ENCODE results near the gene LPCAT1.

The LPCAT1 gene

DNA sequence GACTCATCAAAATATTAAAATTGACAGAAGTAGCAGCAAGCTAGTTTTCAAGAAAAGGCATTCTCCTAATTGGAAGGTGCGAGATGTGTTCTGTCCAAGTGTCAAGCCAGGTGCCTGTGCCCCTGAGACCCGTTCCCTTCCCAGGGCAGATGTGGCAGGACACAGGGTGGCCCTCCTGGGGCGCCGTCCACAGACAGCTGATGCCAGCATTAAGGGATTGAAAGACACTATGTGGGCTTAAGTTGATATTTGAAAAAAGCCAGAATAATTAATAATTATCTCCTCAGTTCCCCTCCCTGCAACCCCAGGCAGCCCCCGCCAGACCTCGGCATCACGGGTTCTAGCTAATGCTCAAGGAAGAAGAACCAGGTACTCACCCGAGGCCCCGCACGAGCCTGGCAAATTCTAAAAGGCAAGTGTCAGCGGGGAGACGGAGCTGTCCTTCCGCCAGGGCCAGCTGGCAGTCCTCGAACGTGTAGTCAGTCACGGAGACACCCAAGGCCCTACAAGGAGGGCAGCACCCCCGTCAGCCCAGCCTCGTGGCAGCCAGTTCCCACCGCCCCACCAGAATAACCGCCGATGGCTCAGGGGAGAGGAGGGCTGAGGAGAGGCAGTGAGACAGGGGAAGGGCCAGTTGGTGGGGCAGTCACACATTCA, 49.4 kb downstream of the LPCAT1 start:
- in situ Hi-C loops (cut with MboI; ENCODE audit: low pct_unique_long_range_greater_than_20kb, low sequenced_read_pairs) = no loop called here
- DNase-seq = no peak

DNA sequence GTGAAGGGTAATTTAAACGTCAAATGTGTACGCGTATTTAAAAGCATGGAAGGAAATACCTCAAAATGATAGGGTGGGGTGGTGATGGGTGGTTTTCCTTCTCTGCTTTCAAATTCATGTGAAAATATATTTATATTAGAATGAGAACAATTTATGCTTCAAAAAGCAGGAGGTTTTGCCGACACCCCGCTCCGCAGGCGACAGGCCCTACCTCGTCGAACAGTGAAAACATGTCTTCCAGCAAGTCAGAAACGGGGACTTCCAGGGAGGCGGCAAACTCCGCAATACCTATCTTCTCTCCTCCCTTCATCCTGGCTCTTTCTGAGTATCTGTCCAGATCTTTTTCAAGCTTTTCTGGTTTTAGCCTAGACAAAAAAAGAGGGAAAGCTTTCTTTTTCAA, 50.0 kb downstream of the LPCAT1 start:
- in situ Hi-C loops (cut with MboI; ENCODE audit: low pct_unique_long_range_greater_than_20kb, low sequenced_read_pairs) = no loop called here

DNA sequence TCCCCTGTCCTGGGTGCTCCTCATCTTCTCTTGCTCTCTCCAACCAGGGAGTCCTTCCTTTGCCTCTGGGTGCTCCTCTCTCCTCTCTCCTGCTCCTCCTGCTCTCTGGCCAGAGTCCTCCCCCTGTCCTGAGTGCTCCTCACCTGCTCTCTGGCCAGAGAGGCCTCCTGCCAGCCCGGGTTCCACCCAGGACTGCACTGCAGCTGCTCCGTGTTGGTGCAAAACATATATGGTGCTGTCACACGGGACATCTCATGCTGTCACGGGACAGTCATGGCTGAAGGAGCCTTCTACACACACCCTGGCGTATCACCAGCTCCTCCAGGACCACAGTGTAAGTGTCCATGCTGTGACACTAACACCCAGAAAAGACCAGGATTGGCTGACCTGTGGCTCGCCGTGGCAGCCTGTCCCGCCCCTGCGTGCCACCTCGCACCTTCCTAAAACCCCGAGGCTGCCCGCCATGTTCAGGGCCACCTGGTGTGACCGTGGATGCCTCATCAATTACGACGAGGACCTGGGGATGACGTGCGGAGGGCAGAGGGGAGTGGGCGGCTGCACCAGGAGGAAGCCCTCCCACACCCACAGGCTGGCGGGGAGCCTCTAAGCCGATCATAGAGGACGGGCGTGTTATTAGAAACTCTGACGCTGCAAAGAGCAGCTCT, 50.7 kb downstream of the LPCAT1 start:
- no peak for DNase-seq
- in situ Hi-C loops (cut with MboI; ENCODE audit: low pct_unique_long_range_greater_than_20kb, low sequenced_read_pairs) = no loop called here

More for the DNA sequence above, 50.0 kb downstream of the LPCAT1 start:
- no peak for DNase-seq

DNA sequence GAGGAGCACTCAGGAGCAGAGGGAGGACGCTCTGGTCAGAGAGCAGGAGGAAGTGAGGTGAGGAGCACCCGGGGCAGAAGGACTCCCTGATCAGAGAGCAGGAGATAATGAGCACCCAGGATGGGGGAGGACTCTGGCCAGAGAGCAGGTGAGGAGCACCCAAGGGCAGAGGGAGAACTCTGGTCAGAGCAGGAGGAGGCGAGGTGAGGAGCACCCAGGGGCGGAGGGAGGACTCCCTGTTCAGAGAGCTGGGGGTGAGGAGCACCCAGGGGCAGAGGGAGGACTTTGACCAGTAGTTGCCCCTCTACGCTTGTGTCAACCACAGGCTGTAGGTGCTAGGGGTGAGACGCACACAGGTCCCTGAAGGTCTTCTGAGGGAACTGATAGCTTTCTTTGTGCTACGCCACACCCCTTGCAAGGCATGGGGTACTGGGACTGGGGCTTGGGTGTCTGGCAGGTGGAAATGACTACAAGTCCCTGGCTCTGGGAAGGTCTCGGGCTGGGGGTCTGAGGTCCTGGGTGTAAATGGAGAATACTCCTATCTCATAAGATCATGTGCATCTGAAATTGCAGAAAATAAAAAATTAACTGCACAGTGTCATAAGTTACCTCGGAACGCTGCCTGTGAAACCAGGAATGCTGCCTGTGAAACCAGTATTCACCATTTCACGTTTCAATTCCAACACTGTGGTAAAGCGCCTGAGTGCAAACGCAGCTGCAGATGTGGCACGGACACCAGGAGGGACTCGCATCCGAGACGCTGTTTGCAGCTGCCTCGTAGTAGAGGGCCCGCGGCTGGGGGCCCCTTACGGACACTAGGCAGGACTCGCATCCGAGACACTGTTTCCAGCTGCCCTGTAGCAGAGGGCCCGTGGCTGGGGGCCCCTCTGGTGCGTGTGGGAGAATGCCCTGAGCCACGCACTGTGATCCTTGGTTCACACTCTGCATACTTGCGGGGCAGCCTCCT, 51.5 kb downstream of the LPCAT1 start:
- DNase-seq = no peak
- in situ Hi-C loops (cut with MboI; ENCODE audit: low pct_unique_long_range_greater_than_20kb, low sequenced_read_pairs) = no loop called here

DNA sequence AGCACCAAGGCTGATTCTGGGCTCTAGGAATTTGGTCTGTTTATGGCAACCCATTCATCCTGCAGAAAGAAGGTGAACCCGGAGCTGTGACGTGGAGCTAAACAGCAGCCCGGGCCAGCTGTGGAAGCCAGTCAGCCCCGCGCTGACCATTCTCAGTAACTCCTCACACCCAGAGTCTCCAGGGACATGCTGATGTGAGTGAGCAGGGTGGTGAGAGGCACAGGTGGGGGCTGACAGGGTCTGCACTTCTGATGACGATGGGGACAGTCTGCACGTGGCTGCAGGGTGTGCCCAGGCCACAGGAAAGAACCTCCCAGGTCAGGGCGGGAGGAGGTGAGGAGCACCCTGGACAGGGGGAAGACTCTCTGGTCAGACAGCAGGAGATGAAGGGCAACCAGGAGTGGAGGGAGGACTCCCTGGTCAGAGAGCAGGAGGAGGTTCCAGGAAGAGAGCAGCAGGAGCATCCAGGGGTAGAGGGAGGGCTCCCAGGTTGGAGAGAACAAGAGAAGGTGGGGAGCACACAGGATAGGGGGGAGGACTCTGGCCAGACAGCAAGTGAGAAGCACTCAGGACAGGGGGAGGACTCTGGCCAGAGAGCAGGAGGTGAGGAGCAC, 52.4 kb downstream of the LPCAT1 start:
- in situ Hi-C loops (cut with MboI; ENCODE audit: low pct_unique_long_range_greater_than_20kb, low sequenced_read_pairs) = no loop called here
- no peak for DNase-seq

DNA sequence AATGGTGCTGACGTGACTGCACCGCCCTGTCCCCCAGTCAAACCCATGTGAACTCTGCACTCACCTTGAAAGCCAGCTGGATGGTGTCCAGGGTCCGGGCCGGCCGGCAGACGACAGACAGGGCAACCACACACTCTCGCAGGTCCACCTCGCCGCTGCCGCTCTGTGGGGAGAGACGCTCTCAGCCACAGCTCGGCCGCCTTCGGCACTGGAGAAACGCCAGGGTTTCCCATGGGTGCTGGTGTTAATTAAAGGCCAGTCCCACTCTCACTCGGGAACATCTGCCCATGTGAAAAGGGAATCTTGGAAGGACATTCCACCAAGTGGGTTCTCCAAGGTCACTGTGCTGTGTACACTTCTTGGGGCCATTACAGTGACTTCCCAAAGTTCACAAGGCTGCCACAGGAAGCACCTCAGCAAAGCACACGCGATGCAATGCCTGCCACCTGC, 53.0 kb downstream of the LPCAT1 start:
- in situ Hi-C loops (cut with MboI; ENCODE audit: low pct_unique_long_range_greater_than_20kb, low sequenced_read_pairs) = no loop called here
- DNase-seq = no peak

DNA sequence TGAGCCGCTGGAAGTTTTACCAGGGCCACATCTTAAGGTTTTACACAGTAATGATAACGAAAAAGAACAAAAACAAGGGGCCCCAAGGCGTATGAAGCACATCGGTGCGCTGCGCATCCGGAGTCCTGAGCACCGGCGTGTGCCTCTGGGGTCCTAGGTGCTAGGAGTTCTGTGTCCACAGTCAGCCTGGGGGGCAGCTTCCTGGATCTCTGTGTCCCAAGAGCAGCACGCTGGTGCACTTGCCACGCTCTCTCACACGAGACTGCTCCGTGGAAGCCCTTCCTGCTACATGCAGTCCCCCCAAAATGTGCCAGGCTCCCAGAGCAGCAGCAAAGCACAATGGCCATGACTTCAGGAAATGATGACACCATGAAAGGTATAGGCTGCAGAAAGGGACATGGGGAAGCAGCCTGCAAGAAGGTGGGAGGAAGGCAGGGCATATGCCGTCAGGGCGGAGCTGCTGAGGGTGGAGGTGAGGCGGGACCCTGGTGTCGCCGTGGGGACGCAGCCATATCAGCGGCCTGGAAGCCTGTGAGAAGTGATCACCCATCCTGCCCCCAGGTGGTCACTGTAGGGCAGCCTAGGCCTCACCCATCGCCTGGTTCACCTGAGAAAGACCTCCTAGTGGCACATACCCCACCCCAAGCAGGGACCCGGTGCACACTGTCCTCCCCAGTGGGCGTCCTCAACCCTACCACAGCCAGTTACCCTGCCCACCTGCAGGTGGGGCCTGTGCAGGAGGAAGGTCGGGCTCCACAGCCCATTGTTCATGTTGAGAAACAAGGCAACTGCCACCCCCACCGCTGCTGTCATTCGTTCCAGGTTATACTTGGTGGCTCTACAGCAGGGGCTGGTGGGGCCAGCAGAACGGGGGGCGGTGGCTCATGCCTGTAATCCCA, 54.9 kb downstream of the LPCAT1 start:
- DNase-seq = no peak
- in situ Hi-C loops (cut with MboI; ENCODE audit: low pct_unique_long_range_greater_than_20kb, low sequenced_read_pairs) = no loop called here

DNA sequence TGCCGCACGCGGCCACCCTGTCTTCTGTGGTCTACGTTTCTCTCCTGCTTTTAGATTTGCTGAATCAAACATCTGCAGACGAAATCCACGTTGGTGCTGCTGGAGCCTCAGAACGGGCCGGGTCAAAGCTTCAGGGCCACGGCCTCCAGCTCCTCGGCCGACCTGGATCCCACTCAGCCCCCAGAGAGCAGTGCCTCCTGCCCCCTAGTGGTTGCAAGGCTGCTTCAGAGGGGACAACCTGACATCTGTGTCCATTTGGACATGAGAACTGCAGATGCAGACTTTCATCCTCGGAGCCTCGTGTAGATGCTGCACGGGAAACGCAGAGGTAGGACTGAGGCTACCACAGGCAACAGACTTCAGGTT, 55.5 kb downstream of the LPCAT1 start:
- peak; percentile 25 for DNase-seq
- in situ Hi-C loops (cut with MboI; ENCODE audit: low pct_unique_long_range_greater_than_20kb, low sequenced_read_pairs) = no loop called here

DNA sequence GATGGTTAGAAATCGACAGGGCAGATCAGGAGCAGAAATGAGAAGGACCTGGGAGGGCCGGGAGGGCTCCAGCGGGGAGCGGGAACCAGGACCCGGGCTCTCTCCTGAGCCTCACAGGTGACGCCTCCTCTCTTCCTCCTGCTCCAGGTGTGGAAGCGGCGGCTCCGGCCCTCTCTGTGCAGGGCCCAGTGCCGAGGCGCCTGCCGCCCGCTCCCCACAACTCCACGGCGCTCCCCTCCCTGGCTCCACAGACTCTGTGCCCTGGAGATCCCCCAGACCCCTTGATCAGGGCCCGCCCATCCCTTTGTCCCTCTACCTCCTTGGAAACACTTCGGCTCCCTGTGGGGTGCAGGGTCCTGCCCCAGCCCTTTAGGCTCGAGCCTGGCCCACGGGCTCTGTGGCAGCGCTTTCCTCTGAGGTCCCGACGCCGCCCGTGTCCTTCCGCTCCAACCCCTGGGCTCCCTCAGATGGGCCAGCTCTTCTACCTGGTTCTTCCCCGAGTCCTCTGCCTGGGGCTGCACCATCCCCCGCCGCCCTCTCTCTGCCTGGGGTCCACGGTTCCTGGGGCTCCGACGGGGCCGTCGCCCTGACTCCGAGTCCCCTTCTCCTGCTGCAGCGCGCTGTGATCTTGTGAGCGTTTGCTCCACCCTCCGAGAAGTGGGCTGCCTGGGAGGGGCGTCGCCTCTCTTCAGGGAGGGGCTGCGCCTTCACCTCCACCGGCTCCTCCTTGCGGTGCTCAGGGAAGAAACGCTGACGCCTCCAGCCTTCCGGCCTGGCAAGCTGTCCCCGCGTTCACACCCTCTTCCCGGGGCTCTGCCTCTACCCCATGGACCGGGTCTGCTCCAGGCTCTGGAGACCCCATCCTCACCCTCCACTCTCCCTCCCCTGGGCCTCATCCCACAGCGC, 56.2 kb downstream of the LPCAT1 start:
- no peak for DNase-seq
- in situ Hi-C loops (cut with MboI; ENCODE audit: low pct_unique_long_range_greater_than_20kb, low sequenced_read_pairs) = no loop called here

DNA sequence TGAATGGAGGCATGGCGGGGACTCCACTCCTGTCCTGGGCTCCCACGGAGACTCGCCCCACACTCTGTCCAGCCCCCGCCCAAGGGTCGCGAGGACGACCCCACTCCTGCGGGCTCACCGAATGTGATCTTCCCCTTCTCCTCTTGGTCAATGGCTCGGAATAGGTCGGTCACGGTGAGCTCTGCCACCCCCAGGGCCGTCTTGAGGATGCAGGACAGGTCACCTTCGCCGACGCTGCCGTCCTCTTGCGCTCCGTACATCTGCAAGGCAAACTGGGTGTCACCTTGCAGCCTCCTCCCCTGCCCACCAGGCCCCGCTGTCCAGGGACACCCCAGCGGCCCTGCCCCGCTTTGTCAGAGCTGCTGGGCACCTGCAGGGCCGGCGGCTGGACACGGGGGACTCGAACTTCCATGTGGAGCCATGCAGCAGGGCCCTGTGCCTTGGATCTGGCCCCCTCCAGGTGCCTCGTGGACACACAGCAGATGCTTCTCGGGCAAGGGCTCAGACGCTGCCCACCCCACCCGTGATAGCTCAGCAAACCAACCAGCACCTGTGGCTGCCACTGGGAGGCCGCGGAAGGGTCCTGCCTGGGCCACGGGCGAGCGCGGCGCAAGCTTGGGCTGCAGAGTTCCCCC, 57.0 kb downstream of the LPCAT1 start:
- in situ Hi-C loops (cut with MboI; ENCODE audit: low pct_unique_long_range_greater_than_20kb, low sequenced_read_pairs) = no loop called here
- no peak for DNase-seq

DNA sequence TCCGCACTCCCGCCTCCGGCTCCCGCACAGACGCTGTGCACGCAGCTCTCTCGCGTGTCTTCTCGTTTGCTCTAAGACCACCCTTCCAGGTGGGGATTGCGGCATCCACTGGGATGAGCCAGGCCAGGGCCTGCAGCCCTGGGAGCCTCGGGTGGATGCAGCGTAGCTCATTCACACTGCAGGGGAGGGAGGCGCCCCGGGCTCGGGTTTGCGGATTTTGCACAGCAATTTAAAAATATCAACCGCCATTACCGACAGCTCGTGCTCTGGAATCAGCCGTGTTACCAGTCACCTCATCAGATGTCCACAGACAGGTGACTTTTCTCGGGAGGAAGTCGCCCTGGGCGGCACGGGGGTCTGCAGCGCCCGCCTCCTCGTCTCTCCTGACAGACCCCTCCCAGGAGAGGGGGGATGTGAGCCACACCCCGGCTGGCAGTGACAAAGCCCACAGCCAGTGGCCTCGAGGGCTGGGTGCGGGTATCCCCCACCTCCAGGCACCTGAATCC, 57.7 kb downstream of the LPCAT1 start:
- in situ Hi-C loops (cut with MboI; ENCODE audit: low pct_unique_long_range_greater_than_20kb, low sequenced_read_pairs) = no loop called here
- DNase-seq = no peak

DNA sequence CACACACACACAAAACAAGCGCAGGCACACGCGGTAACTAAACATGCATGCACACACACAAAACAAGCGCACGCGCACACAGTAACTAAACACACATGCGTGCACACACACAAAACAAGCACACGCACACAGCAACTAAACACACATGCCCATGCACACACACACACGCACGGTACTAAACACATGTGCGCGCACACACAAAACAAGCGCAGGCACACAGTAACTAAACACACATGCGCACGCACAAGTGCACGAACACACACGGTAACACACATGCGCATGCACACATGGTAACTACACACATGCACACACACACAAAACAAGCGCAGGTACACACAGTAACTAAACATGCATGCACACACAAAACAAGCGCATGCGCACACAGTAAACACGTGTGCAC, 58.6 kb downstream of the LPCAT1 start:
- in situ Hi-C loops (cut with MboI; ENCODE audit: low pct_unique_long_range_greater_than_20kb, low sequenced_read_pairs) = no loop called here
- DNase-seq = no peak

DNA sequence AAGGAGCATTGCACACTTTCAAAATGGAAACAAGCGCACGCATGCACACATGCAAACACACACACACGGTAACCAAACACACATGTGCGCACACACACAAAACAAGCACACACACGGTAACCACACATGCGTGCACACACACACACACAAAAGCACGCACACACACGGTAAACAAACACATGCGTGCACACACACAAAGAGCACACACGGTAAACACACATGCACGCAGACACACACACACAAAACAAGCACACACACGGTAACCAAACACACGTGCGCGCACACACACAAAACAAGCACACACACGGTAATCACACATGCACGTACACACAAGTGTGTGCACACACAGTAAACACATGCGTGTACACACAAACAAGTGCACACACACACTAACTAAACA, 59.2 kb downstream of the LPCAT1 start:
- DNase-seq = no peak
- in situ Hi-C loops (cut with MboI; ENCODE audit: low pct_unique_long_range_greater_than_20kb, low sequenced_read_pairs) = no loop called here

DNA sequence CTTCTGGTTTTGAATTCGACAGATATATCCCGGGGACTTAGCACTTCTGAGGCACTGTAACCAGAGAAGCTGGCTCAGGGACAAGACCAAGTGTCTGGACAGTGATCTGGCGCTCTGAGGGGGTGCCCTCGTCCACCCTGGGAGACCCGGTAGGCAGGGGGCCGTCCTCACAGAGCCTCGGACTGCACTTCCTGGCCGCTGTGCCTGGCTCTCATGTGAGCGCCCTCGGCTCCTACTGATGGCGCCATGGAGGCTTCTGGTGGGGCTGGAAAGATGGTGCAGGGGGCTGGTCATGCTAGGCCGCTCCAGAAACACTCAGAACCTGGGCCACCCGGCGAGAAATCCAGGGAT, 59.7 kb downstream of the LPCAT1 start:
- DNase-seq = no peak
- in situ Hi-C loops (cut with MboI; ENCODE audit: low pct_unique_long_range_greater_than_20kb, low sequenced_read_pairs) = no loop called here

DNA sequence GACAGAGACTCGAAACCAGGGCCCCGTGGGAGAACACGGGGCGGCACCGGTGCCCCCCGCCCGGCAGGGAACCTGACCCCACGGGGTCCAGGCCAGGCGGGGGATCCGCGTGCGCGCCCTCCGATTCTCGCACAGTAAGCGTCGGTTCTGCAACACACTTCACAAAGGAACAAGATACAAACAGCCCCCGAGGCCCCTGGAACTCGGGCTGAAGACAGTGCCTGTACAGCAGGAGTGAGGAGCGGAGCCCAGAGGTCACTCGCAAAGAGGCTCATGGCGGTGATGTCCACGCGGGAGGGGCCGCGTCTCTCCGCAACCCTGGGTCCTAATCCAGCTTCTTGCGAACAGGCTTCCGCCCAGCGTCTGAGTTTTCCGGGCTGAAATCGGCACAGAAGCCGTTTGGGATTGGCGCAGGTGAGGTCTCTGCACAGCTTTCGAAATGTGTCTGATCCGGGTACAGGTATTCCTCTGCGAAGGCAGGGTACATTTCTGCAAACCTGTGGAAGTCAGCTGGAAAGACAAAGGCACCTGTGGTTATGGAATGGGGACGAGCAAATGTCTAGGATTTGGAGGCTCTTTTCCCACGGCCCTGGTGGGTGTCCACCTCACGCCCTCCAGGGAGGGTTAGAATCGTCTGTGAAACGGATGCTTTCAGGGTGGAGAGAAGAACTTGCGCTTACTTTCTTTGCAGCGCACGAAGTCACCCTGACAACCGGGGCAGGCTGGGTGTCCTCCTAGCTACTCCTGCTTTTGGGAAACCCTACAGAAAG, 60.2 kb downstream of the LPCAT1 start:
- in situ Hi-C loops (cut with MboI; ENCODE audit: low pct_unique_long_range_greater_than_20kb, low sequenced_read_pairs) = no loop called here
- no peak for DNase-seq

DNA sequence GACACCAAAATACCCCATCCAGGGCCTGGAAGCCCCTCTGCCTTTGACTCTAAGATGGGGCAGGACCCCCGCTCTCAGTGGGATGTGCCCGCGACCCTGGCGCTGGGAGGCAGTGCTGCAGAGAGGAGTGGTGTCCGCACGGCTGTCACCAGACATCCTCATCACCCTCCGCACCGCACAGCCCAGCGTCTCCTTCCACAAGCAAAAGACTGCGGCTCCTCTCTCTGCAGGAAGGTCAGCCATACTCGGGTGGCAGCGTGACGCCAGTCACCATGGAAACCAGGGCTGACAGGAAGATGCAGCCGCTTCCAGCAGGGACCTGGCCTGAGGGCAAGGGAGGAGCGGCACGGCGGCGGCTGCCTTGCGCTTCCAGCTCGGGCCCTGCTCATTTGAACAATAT, 61.4 kb downstream of the LPCAT1 start:
- in situ Hi-C loops (cut with MboI; ENCODE audit: low pct_unique_long_range_greater_than_20kb, low sequenced_read_pairs) = no loop called here
- DNase-seq = no peak

DNA sequence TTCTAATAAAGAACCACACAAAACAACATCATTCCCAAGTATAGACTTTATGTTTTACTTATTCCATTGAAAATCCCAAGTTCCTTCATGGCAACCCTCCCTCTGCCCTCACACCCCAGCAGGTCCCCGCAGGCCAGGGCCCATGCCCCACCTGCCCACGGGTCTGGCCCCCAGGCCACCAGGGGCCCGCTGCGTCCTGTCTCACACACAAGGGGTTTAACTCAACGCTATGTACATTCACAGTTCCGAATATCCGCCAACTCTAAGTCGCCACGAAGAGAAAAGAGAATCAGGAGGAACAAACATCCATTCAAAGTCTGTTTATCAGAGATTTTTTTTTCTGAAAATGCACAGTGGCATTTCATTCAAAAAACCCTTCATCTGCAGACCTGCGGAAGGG, 62.4 kb downstream of the LPCAT1 start:
- in situ Hi-C loops (cut with MboI; ENCODE audit: low pct_unique_long_range_greater_than_20kb, low sequenced_read_pairs) = no loop called here
- DNase-seq = no peak

Measured in KBM-7 (cell line).